Activated CD4-positive, alpha-beta T cell treated with anti-CD3 and anti-CD28 coated beads, Interleukin-2, amount 10 ng/mL, durations not matched to agents 7 days and 5 days (primary cell): ENCODE results near the gene GSDMA. TPM values are rescaled to one million over a fixed set of nuclear protein-coding genes. Genes with fewer than 3 reads are reported as not detected.

Source experiments
- CTCF ChIA-PET: fragments of 350-600 bp; sonication (Branson Sonifier 250); formaldehyde crosslinking; loops from one replicate; lab custom pipeline; 2021; ENCODE audit warnings: antibody characterized with exemption; lab: Charles Lee
- POLR2A ChIA-PET: fragments of 350-600 bp; sonication (Branson Sonifier 250); formaldehyde crosslinking; loops from one replicate; lab custom pipeline; 2021; ENCODE audit warnings: antibody characterized with exemption; lab: Charles Lee
- DNase-seq: peaks from one replicate; pipeline ENCODE4 v3.0.0-alpha.2; 2020
- H3K27ac Mint-ChIP-seq: one replicate; pipeline ENCODE4 v1.8.0; 2021; ENCODE audit warnings: mild to moderate bottlenecking, moderate library complexity, mixed read lengths
- H3K27me3 Mint-ChIP-seq: one replicate; pipeline ENCODE4 v1.8.0; 2021; ENCODE audit warnings: mixed read lengths
- H3K36me3 Mint-ChIP-seq: one replicate; pipeline ENCODE4 v1.8.0; 2021; ENCODE audit warnings: low read depth, mixed read lengths
- H3K4me1 Mint-ChIP-seq: one replicate; pipeline ENCODE4 v1.8.0; 2021; ENCODE audit warnings: mixed read lengths
- H3K4me3 Mint-ChIP-seq: one replicate; pipeline ENCODE4 v1.8.0; 2021; ENCODE audit warnings: mild to moderate bottlenecking, moderate library complexity, mixed read lengths
- H3K9me3 Mint-ChIP-seq: one replicate; pipeline ENCODE4 v1.8.0; 2021; ENCODE audit warnings: mixed read lengths
- total RNA-seq, 2 experiments: library from RNA; stranded (reverse); gene quantifications; one replicate each; pipeline ENCODE4 v1.2.3, GENCODE V29; 2021

Gene GSDMA
- total RNA-seq, 2 experiments from 2014 or later: 0.89 to 1.5 TPM

DNA sequence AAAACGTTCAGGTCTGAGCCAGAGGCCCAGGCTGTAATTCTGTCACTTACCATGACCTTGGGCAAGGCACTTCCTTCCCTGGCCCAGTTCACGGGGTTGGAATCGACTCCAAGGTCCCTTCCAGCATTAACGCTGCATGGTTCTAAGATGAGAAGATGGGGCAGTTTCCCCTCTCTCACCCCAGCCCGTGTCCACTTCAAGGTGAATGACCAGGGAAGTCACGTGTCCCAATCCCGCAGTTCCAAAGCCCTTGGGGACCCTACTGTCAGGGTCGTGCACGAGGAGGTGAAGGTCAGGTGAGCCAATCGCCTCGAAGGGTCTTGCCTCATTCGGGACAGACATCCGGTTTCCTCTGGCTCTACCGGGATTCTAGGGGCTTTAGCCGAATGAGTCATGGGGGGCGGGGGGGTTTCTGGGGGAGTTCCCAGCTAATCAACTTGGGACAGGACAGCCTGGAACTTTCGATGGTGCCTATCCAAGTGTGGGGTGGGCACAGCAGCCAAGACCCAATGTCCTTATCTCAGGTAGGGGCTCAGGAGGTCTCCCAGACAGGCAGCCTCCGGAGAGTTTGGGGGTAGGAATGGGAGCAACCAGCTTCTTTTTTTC lies 51.7 kb downstream of the GSDMA start:
- H3K4me1 Mint-ChIP-seq: peaks cover 20% of the 10 kb centered on the region
- H3K27me3 Mint-ChIP-seq: peaks cover 4% of the 10 kb centered on the region
- no peaks in the 10 kb centered on the region for H3K9me3 Mint-ChIP-seq
- no peak overlapping the region for H3K4me3 Mint-ChIP-seq
- H3K27ac Mint-ChIP-seq: no peak overlapping the region
- CTCF ChIA-PET: interaction anchor here (0.6 to 1.8 kb wide), 6 partner anchors 13 to 125 kb away, joined by 3 to 6 read pairs (median 4); no protein-coding TSS in a partner anchor
- DNase-seq: no peak
- POLR2A ChIA-PET: no interaction called here
- peaks cover 2% of the 10 kb centered on the region for H3K36me3 Mint-ChIP-seq

GRCh38 chr17:40015005-40015997 lies 52.5 kb downstream of the GSDMA start, which contains the start of gene CSF3:
Gene CSF3 (plus strand): TSS chr17:40015440. CDS start chr17:40015475, 35 bp downstream.
- H3K4me1 Mint-ChIP-seq: peaks cover 15% of the 10 kb centered on the region
- CTCF ChIA-PET: interaction anchor here (0.5 to 2.8 kb wide), 5 partner anchors 11 to 98 kb away, joined by 3 to 13 read pairs (median 4); no protein-coding TSS in a partner anchor
- H3K27me3 Mint-ChIP-seq: peaks cover 4% of the 10 kb centered on the region
- no peak within 1 kb of the TSS for H3K27ac Mint-ChIP-seq
- POLR2A ChIA-PET: no interaction called here
- H3K9me3 Mint-ChIP-seq: no peaks in the 10 kb centered on the region
- H3K4me3 Mint-ChIP-seq: no peak within 1 kb of the TSS
- peaks cover 5% of the 10 kb centered on the region for H3K36me3 Mint-ChIP-seq
- DNase-seq: no peak

DNA sequence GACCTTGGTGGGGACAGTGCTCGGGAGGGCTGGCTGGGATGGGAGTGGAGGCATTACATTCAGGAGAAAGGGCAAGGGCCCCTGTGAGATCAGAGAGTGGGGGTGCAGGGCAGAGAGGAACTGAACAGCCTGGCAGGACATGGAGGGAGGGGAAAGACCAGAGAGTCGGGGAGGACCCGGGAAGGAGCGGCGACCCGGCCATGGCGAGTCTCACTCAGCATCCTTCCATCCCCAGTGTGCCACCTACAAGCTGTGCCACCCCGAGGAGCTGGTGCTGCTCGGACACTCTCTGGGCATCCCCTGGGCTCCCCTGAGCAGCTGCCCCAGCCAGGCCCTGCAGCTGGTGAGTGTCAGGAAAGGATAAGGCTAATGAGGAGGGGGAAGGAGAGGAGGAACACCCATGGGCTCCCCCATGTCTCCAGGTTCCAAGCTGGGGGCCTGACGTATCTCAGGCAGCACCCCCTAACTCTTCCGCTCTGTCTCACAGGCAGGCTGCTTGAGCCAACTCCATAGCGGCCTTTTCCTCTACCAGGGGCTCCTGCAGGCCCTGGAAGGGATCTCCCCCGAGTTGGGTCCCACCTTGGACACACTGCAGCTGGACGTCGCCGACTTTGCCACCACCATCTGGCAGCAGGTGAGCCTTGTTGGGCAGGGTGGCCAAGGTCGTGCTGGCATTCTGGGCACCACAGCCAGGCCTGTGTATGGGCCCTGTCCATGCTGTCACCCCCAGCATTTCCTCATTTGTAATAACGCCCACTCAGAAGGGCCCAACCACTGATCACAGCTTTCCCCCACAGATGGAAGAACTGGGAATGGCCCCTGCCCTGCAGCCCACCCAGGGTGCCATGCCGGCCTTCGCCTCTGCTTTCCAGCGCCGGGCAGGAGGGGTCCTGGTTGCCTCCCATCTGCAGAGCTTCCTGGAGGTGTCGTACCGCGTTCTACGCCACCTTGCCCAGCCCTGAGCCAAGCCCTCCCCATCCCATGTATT lies 53.5 kb downstream of the GSDMA start:
- Mint-ChIP-seq H3K9me3 (no peaks in the 10 kb centered on the region), H3K27me3 (peaks cover 4% of the 10 kb centered on the region), H3K4me3 (no peak overlapping the region), H3K36me3 (peaks cover 6% of the 10 kb centered on the region), H3K4me1 (peaks cover 13% of the 10 kb centered on the region), H3K27ac (no peak overlapping the region)
- ChIA-PET POLR2A (no interaction called here), CTCF (interaction anchor here (2.8 kb wide), 1 partner anchor 10 kb away, joined by 13 read pairs; no protein-coding TSS in a partner anchor)
- no peak for DNase-seq

GRCh38 chr17:40017422-40018080 lies 54.7 kb downstream of the GSDMA start:
- ChIA-PET CTCF (interaction anchor here (1.1 to 2.8 kb wide), 2 partner anchors 9 to 94 kb away, joined by 3 to 13 read pairs; no protein-coding TSS in a partner anchor), POLR2A (interaction anchor here (0.5 kb wide), 1 partner anchor 187 kb away, joined by 4 read pairs; no protein-coding TSS in a partner anchor)
- Mint-ChIP-seq H3K36me3 (peaks cover 10% of the 10 kb centered on the region), H3K4me3 (no peak overlapping the region), H3K27ac (no peak overlapping the region), H3K27me3 (no peaks in the 10 kb centered on the region), H3K9me3 (no peaks in the 10 kb centered on the region), H3K4me1 (peaks cover 10% of the 10 kb centered on the region)
- DNase-seq: no peak

- POLR2A ChIA-PET: interaction anchor here (0.5 kb wide), 1 partner anchor 186 kb away, joined by 4 read pairs; no protein-coding TSS in a partner anchor
- H3K9me3 Mint-ChIP-seq: no peaks in the 10 kb centered on the region
- CTCF ChIA-PET: interaction anchor here (0.9 to 1.1 kb wide), 2 partner anchors 9 to 93 kb away, joined by 3 to 5 read pairs; no protein-coding TSS in a partner anchor
- no peak overlapping the region for H3K4me3 Mint-ChIP-seq
- H3K27me3 Mint-ChIP-seq: no peaks in the 10 kb centered on the region
- peaks cover 8% of the 10 kb centered on the region for H3K4me1 Mint-ChIP-seq
- H3K27ac Mint-ChIP-seq: no peak overlapping the region
- DNase-seq: no peak
- peaks cover 10% of the 10 kb centered on the region for H3K36me3 Mint-ChIP-seq
Observed at GRCh38 chr17:40018211-40019121, 55.7 kb downstream of the GSDMA start.

- H3K27ac Mint-ChIP-seq: no peak overlapping the region
- no peaks in the 10 kb centered on the region for H3K27me3 Mint-ChIP-seq
- CTCF ChIA-PET: interaction anchor here (0.6 to 0.9 kb wide), 2 partner anchors 8 to 56 kb away, joined by 3 to 5 read pairs; no protein-coding TSS in a partner anchor
- peaks cover 10% of the 10 kb centered on the region for H3K36me3 Mint-ChIP-seq
- no peak overlapping the region for H3K4me3 Mint-ChIP-seq
- H3K4me1 Mint-ChIP-seq: peaks cover 2% of the 10 kb centered on the region
- POLR2A ChIA-PET: no interaction called here
- H3K9me3 Mint-ChIP-seq: no peaks in the 10 kb centered on the region
- no peak for DNase-seq
Observed at GRCh38 chr17:40019140-40019991, 56.6 kb downstream of the GSDMA start.

DNA sequence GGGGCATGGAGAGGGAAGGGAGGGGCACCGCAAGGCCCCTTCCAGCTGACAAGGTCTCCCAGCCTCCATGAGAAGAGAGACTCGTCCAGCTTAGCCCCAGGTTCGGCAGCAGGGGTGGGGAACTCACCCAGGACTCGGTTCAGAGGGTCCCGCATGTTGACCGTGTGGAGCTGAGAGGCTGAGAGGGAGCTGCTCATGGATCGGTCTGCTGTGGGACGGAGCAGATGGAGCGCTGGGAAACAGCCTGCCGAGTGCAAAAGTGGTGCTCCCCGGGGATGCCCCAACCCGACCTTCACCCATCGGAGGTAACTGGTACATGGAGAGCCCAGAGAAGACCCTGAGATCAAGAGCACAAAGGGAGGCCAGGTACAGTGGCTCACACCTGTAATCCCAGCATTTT lies 57.3 kb downstream of the GSDMA start:
- Mint-ChIP-seq H3K4me1 (peaks cover 4% of the 10 kb centered on the region), H3K27me3 (no peaks in the 10 kb centered on the region), H3K27ac (no peak overlapping the region), H3K9me3 (no peaks in the 10 kb centered on the region), H3K4me3 (no peak overlapping the region), H3K36me3 (peaks cover 14% of the 10 kb centered on the region)
- CTCF ChIA-PET: interaction anchor here (0.6 to 2.4 kb wide), 2 partner anchors 40 to 55 kb away, joined by 3 to 9 read pairs; partner anchors contain the start of gene PSMD3
- no peak for DNase-seq
- POLR2A ChIA-PET: no interaction called here

DNA sequence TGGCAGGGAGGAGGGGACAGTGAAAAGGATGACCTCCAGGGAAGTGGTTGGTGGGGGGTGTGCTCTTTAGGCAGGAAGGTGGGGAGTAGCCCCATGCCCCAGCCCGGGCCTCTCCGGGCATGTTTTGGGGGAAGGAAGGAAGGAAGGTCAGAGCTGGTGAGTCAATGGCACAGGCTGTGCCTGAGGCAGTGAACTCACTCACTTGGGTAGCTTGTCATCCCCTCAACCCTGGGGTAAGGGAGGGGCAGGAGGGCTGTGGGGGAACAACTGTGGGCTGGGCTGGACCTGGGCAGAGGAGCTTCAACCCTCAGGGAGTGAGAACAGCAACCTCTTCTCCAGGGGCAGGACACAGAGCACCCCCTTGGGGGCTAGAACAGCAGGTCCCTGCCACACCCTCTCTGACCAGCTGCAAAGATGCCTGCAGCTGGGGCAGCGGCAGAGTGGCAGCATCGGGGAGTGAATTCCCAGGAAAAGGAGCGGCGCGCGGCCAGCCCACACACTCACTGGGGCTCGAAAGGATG lies 58.7 kb downstream of the GSDMA start:
- peaks cover 28% of the 10 kb centered on the region for H3K36me3 Mint-ChIP-seq

GRCh38 chr17:40022497-40022896 lies 59.7 kb downstream of the GSDMA start:
- Mint-ChIP-seq H3K4me3 (no peak overlapping the region), H3K9me3 (no peaks in the 10 kb centered on the region), H3K36me3 (peaks cover 35% of the 10 kb centered on the region), H3K4me1 (peaks cover 25% of the 10 kb centered on the region), H3K27ac (no peak overlapping the region), H3K27me3 (no peaks in the 10 kb centered on the region)
- POLR2A ChIA-PET: no interaction called here
- CTCF ChIA-PET: interaction anchor here (0.6 to 2.4 kb wide), 4 partner anchors 9 to 543 kb away, joined by 3 to 9 read pairs (median 4); partner anchors contain the start of gene PSMD3
- DNase-seq: no peak

More for the DNA sequence above, 58.7 kb downstream of the GSDMA start:
- CTCF ChIA-PET: interaction anchor here (0.6 to 2.4 kb wide), 7 partner anchors 9 to 830 kb away, joined by 3 to 9 read pairs (median 4); partner anchors contain the start of gene PSMD3
- Mint-ChIP-seq H3K9me3 (no peaks in the 10 kb centered on the region), H3K4me1 (peaks cover 18% of the 10 kb centered on the region), H3K4me3 (no peak overlapping the region), H3K27me3 (no peaks in the 10 kb centered on the region), H3K27ac (no peak overlapping the region)
- DNase-seq: no peak
- POLR2A ChIA-PET: interaction anchor here (0.6 kb wide), 1 partner anchor 560 kb away, joined by 5 read pairs; the partner anchor contains the start of gene CDK12
